Measurements from ENCODE around the gene GLCCI1.

GLCCI1 gene

GRCh38 chr7:8015746-8016120 is 47.1 kb downstream of the GLCCI1 start:
- Histone ChIP-seq H3K27me3 (ENCODE audit: insufficient read depth, poor library complexity, severe bottlenecking) (no peaks in the 10 kb centered on the region), H3K4me3 (ENCODE audit: severe bottlenecking) (no peak overlapping the region), H3K36me3 (ENCODE audit: low read depth) (no peaks in the 10 kb centered on the region), H3K27ac (ENCODE audit: poor library complexity, severe bottlenecking) (no peak overlapping the region), H3K4me1 (ENCODE audit: insufficient read depth, poor library complexity, severe bottlenecking) (no peaks in the 10 kb centered on the region), H3K9me3 (ENCODE audit: severe bottlenecking) (no peaks in the 10 kb centered on the region)
- ATAC-seq (ENCODE audit: low read depth) (no peak), DNase-seq (ENCODE audit: low spot score) (no peak)
- TF ChIP-seq CTCF (IDR thresholded peaks at IDR 0.05; ENCODE audit: poor library complexity, severe bottlenecking), result no peak

- no peak for ATAC-seq (ENCODE audit: low read depth)
- H3K36me3 ChIP-seq (ENCODE audit: low read depth), result no peaks in the 10 kb centered on the region
- no peaks in the 10 kb centered on the region for H3K4me1 ChIP-seq (ENCODE audit: insufficient read depth, poor library complexity, severe bottlenecking)
- no peak for DNase-seq (ENCODE audit: low spot score)
- H3K27me3 ChIP-seq (ENCODE audit: insufficient read depth, poor library complexity, severe bottlenecking), result no peaks in the 10 kb centered on the region
- H3K9me3 ChIP-seq (ENCODE audit: severe bottlenecking), result no peaks in the 10 kb centered on the region
- no peak overlapping the region for H3K4me3 ChIP-seq (ENCODE audit: severe bottlenecking)
- no peak for TF ChIP-seq CTCF (IDR thresholded peaks at IDR 0.05; ENCODE audit: poor library complexity, severe bottlenecking)
- H3K27ac ChIP-seq (ENCODE audit: poor library complexity, severe bottlenecking), result no peak overlapping the region
These were observed 48.8 kb downstream of the GLCCI1 start for GRCh38 chr7:8017423-8017822.

DNA sequence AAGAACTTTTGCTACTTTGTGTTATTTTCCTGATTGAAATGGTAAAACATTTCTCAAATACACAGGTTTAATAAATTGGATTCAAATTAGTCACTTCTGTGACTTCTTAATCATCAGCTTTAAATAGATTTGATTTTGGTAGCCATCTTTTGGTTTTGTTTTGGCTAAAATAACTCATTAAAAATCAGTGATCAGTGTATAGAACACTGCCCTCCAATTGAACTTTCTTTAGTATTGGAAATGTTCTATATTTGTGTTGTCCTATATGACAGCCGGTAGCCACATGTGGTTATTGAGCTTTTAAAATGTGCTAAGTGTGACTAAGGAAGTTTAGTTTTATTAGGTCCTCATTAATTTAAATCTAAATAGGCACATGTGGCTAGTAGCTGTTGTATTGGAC is 50.4 kb downstream of the GLCCI1 start:
- Histone ChIP-seq H3K4me1 (ENCODE audit: insufficient read depth, poor library complexity, severe bottlenecking) (no peaks in the 10 kb centered on the region), H3K27ac (ENCODE audit: poor library complexity, severe bottlenecking) (no peak overlapping the region), H3K27me3 (ENCODE audit: insufficient read depth, poor library complexity, severe bottlenecking) (no peaks in the 10 kb centered on the region), H3K9me3 (ENCODE audit: severe bottlenecking) (no peaks in the 10 kb centered on the region), H3K4me3 (ENCODE audit: severe bottlenecking) (no peak overlapping the region), H3K36me3 (ENCODE audit: low read depth) (no peaks in the 10 kb centered on the region; the same call in 1 of the 2 replicates)
- ATAC-seq (ENCODE audit: low read depth) (no peak), DNase-seq (ENCODE audit: low spot score) (no peak)
- no peak for TF ChIP-seq CTCF (IDR thresholded peaks at IDR 0.05; ENCODE audit: poor library complexity, severe bottlenecking)

- no peak overlapping the region for H3K27ac ChIP-seq (ENCODE audit: poor library complexity, severe bottlenecking)
- no peak for ATAC-seq (ENCODE audit: low read depth)
- no peak for DNase-seq (ENCODE audit: low spot score)
- no peaks in the 10 kb centered on the region; the same call in 1 of the 2 replicates for H3K36me3 ChIP-seq (ENCODE audit: low read depth)
- H3K4me1 ChIP-seq (ENCODE audit: insufficient read depth, poor library complexity, severe bottlenecking), result no peaks in the 10 kb centered on the region
- no peak for TF ChIP-seq CTCF (IDR thresholded peaks at IDR 0.05; ENCODE audit: poor library complexity, severe bottlenecking)
- peaks cover 3% of the 10 kb centered on the region for H3K9me3 ChIP-seq (ENCODE audit: severe bottlenecking)
- H3K27me3 ChIP-seq (ENCODE audit: insufficient read depth, poor library complexity, severe bottlenecking), result no peaks in the 10 kb centered on the region
- no peak overlapping the region for H3K4me3 ChIP-seq (ENCODE audit: severe bottlenecking)
These were observed 54.0 kb downstream of the GLCCI1 start for GRCh38 chr7:8022628-8023027.

GRCh38 chr7:8035192-8035591 is 66.6 kb downstream of the GLCCI1 start:
- no peak for TF ChIP-seq CTCF (IDR thresholded peaks at IDR 0.05; ENCODE audit: poor library complexity, severe bottlenecking)
- no peaks in the 10 kb centered on the region for H3K4me1 ChIP-seq (ENCODE audit: insufficient read depth, poor library complexity, severe bottlenecking)
- no peak for DNase-seq (ENCODE audit: low spot score)
- no peaks in the 10 kb centered on the region for H3K36me3 ChIP-seq (ENCODE audit: low read depth)
- no peak for ATAC-seq (ENCODE audit: low read depth)
- H3K27ac ChIP-seq (ENCODE audit: poor library complexity, severe bottlenecking), result no peak overlapping the region
- H3K4me3 ChIP-seq (ENCODE audit: severe bottlenecking), result no peak overlapping the region
- H3K27me3 ChIP-seq (ENCODE audit: insufficient read depth, poor library complexity, severe bottlenecking), result no peaks in the 10 kb centered on the region
- no peaks in the 10 kb centered on the region for H3K9me3 ChIP-seq (ENCODE audit: severe bottlenecking)
